DMS 273 treated with DMSO at 0.1 percent for 48 hours (cell line): Measurements from ENCODE around the gene CUL2.
"Not testable (repeated sequence)": the region's sequence is repeated elsewhere in the genome, so short reads cannot be mapped to it uniquely, and the experiment has no call there.

Experiments used
- DNase-seq: peaks from one replicate; lab custom pipeline; 2025; lab: John Stamatoyannopoulos, UW

The CUL2 gene

DNA sequence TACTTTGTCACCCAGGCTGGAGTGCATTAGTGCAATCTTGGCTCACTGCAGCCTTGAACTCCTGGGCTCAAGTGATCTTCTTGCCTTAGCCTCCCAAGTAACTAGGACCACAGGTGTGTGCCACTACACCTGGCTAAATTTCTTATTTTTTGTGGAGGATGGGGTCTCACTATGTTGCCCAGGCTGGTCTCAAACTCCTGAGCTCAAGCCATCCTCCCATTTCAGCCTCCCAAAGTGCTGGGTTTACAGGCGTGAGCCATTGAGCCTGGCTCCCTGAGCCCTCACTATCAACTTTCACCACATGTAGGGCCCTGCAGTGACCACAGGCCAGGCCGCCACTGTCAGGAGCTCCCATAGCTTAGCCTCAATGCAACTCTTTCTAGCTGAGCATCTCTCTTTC, 110.2 kb downstream of the CUL2 start:
- no peak for DNase-seq

DNA sequence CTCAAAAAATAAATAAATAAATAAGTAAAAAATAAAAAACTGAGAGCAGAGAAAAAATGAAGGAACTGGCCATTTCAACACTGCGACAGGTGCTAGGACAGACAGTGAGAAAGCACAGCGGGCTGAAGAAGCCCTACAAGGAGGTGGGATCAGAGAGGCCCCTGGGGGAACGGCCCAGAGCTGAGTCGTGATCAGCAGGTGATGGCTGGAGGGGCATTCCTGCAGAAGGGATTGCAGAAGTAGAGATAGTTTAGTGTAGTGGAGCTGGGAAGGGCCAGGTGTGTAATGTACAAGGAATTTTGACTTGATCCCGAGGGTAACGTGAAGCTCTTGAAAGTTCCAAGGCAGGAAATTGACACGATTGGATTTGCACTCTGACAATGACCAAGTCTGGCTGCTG, 112.1 kb downstream of the CUL2 start:
- DNase-seq: no peak

DNA sequence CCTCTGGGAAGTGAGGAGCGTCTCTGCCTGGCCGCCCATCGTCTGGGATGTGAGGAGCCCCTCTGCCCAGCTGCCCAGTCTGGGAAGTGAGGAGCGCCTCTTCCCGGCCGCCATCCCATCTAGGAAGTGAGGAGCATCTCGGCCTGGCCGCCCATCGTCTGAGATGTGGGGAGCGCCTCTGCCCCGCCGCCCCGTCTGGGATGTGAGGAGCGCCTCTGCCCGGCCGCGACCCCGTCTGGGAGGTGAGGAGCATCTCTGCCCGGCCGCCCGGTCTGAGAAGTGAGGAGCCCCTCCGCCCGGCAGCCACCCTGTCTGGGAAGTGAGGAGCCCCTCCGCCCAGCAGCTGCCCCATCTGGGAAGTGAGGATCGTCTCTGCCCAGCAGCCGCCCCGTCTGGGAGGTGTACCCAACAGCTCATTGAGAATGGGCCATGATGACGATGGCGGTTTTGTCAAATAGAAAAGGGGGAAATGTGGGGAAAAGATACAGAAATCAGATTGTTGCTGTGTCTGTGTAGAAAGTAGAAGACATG, 113.7 kb downstream of the CUL2 start:
- not testable (repeated sequence) for DNase-seq

DNA sequence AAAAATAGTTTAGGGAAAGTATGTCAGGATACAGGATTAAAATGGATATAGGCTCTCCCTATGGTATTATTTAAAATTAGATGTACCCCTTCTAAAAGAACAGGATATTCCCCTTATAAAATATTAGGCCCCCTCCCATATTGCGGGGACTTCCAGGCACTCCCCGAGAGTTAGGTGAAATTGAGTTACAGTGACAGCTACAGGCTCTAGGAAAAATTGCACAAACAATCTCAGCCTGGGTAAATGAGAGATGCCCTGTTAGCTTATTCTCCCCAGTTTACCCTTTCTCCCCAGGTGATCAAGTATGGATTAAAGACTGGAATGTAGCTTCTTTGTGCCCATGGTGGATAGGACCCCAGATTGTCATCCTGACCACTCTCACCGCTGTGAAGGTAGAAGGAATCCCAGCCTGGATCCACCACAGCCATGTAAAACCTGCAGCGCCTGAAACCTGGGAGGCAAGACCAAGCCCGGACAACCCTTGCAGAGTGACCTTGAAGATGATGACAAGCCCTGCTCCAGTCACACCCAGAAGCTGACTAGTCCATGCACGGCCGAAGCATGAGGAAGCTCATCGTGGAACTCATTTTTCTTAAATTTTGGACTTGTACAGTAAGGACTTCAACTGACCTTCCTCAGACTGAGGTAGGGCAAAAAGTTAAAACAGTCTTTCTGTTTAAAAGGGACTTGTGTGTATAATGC, 115.6 kb downstream of the CUL2 start:
- not testable (repeated sequence) for DNase-seq

DNA sequence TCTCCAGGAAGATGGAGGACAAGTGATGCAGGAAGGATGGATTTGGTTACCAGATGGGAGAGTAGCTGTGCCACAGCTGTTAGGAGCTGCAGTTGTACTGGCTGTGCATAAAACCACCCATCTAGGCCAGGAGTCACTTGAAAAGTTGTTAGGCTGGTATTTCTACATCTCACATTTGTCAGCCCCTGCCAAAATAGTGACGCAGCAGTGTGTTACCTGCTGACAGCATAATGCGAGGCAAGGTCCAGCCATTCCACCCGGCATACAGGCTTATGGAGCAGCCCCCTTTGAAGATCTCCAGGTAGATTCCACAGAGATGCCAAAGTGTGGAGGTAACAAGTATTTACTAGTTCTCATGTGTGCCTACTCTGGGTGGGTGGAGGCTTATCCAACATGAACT, 116.4 kb downstream of the CUL2 start:
- DNase-seq: not testable (repeated sequence)

DNA sequence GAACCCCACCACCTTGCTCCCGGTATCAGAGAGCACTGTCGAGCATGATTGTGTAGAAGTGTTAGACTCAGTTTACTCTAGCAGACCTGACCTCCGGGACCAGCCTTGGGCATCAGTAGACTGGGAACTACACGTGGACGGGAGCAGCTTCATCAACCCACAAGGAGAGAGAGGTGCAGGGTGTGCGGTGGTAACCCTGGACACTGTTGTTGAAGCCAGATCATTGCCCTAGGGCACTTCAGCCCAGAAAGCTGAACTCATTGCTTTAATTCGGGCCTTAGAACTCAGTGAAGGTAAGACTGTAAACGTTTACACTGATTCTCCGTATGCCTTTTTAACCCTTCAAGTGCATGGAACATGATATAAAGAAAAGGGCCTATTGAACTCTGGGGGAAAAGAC, 117.0 kb downstream of the CUL2 start:
- DNase-seq: not testable (repeated sequence)

DNA sequence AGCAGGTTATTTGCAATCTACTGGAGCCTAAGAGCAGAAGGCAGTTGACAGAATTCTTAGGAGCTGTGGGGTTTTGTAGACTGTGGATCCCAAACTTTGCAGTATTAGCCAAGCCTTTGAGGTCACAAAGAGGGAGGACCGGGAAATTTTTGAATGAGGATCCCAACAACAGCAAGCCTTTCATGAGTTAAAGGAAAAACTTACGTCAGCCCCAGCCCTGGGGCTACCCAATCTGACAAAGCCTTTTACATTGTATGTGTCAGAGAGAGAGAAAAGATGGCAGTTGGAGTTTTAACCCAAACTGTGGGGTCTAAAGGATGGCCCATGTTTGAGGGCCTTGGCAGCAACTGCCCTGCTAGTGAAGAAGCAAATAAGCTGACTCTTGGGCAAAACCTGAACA, 117.5 kb downstream of the CUL2 start:
- not testable (repeated sequence) for DNase-seq

DNA sequence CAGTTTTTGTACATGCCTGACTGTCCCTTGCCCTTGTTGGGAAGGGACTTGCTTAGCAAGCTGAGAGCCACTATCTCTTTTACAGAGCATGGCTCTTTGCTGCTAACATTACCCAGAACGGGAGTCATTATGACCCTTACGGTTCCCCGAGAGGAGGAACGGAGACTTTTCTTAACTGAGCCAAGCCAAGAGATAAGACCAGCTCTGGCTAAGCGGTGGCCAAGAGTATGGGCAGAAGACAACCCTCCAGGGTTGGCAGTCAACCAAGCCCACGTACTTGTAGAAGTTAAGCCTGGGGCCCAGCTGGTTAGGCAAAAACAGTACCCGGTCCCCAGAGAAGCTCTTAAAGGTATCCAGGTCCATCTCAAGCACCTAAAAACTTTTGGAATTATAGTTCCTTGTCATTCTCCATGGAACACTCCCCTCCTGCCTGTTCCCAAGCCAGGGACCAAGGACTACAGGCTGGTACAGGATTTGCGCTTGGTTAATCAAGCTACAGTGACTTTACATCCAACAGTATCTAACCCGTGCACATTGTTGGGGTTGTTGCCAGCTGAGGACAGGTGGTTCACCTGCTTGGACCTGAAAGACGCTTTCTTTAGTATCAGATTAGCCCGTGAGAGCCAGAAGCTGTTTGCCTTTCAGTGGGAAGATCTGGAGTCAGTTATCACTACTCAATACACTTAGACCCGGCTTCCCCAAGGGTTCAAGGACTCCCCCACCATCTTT, 118.4 kb downstream of the CUL2 start:
- not testable (repeated sequence) for DNase-seq

DNA sequence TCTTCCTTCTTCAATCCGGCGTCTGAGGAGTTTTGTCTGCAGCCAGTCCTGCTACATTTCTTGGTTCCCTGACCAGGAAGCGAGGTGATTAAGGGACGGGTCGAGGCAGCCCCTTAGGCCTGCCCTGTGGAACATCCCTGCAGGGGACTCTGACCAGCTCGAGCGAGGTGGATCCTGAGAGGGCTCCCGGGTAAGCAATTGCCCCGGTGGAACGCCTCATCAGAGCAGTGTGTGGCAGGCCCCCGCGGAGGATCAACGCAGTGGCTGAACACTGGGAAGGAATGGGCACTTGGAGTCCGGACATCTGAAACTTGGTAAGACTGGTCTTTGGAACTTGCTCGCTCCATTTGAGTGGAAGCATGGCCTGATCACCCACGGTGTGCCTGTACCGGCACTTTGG, 121.0 kb downstream of the CUL2 start:
- no peak for DNase-seq

DNA sequence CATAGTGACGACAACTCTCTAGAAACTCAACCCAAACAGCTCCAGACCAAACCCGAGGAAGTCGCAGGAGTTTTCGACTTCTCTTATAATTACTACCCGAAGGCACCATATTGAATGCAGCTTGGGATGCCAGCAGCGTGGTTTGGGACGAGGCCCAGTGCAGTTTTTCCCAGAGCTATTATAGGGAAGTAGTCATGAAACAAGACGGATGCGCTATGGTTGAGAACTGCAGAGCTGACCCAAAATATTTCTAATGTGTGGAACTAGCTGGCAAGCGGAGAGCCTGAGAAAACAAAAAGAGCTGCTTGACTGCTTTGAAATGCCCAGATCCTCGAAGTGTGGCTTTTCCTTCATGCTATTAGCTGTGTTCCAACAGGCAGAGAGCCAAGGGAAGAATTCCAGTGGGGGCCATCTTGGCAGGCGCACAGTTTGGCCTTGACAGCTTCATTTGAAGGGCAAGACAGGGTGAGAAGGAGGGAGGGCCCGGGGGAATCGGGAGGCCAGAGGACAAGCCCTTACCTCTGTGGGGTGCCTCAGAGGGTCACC, 122.7 kb downstream of the CUL2 start:
- DNase-seq: no peak

DNA sequence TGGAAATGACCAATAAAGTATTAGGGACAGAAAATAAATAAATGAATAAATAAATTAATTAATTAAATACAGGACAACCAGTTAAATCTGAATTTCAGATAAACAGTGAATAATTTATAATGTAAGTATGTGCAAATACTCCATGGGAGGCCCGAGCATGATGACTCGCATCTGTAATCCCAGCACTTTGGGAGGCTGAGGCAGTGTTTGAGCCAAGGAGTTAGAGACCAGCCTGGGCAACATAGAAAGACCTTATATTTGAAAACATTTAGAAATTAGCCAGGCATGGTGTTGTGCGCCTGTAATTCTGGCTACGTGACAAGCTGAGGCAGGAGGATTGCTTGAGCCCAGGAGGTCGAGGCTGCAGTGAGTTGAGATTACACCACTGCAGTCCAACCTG, 123.7 kb downstream of the CUL2 start:
- no peak for DNase-seq

DNA sequence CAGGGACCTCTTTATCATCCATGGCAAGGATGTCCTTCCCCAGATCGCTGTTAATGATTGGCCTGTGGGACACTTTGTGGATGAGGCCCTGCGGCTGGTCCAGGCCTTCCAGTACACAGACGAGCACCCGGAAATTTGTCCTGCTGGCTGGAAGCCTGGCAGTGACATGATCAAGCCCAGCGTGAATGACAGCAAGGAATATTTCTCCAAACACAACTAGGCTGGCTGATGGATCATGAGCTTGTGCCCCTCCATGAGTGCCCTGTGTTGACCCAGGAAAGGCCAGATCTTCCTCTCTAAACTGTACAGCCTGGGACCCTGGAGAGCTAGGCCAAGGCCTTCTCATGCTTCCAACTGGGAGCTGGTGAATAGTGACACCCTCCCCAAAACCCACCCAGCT, 124.1 kb downstream of the CUL2 start:
- no peak for DNase-seq

DNA sequence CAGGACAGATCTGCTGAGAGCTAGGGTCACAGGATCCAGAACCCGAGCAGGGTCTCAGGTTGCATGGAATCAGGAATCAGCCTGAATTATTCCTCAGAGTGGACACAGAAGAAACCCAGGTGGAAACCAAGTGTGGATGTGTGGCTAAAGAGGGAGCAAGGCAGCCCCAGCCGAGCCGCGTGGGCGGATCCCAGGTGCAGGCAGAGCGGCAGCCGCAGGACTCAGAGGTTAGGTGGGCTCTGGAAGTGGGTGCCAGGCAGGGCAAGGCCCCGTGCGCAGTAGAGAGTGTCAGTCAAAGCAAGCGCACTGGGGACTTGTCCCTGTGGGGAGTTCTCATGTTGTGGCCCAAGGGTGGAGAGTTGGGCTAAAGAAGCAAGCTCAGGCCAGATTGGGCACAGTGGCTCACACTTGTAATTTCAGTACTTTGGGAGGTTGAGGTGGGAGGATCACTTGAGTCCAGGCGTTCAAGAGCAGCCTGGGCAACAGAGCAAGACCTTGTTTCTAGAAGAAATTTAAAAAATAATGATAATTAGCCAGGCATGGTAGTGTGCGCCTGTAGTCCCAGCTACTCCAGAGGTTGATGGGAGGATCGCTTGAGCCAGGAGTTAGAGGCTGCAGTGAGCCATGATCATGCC, 125.9 kb downstream of the CUL2 start:
- no peak for DNase-seq

DNA sequence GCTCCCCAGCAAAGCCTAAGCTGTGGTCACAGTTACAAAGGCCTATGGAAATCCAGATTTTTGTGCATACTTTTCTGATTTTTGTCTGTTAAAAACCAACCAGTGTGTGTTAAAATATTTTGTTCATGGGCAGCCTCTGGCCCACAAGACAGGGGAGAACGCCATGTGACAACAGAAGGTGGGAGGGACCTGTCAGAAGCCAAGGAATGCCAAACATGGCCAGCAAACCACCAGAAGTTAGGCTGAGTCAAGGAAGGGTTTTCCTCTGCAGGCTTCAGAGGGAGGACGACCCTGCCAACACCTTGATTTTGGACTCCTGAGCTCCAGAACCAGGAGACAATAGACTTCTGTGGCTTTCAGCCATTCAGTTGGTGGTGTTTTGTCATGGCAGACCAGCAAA, 127.3 kb downstream of the CUL2 start:
- no peak for DNase-seq

DNA sequence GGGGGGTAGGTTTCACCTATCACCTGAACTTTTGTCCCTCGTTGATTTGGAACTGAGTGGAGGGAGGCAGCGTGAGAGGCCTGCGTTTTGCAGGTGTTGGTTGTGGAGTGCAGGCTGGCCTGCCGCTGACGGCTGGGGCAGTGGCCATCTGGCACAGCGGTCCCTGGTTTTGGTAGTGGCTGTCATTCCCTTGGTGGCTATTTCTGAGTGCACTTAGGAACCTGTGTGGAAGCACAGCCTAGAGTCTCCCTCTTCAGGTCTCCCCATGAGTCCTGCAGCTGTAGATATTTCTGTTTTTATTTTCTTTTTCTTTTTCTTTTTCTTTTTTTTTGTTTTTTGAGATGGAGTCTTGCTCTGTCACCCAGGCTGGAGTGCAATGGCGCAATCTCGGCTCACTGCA, 129.2 kb downstream of the CUL2 start:
- DNase-seq: no peak

DNA sequence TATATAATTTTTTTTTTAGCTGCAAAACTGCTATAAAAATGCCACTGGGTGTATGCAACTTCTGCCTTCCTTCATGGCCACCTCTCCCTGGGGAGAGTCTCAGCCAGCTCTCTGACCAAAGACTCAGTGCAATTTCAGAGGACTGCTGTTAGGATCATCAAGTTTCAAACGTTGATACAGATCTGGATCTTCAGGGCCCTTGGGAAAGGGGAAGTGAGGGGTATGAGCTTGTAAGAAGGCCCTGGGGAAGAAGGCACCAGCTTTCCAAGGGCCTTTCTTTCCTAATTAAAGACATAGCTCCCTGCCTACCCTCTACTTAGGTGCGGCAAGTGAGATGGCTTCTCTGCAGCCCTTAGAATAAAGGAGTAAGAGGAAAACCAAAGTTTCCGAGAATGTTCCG, 130.4 kb downstream of the CUL2 start:
- DNase-seq: no peak

DNA sequence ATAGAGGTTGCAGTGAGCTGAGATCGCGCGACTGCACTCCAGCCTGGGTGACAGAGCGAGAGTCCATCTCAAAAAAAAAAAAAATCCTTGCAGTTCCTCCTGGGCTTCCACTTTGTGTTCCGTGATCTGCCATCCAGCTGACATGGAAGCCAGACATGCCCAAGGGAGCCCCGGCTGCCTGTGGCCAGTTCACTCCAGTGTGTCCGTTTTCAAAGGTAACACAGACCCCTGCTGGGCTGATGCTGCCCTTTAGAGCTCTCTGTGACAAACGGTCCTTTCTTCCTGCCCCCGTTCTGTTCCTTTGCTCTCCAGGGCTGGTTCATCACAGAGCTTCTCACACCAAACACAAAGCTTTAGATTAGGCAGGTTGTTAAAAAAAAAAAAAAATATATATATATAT, 130.8 kb downstream of the CUL2 start:
- DNase-seq: no peak
